CD4-positive, alpha-beta T cell (primary cell): Measurements from ENCODE around the gene RAX. TPM values are rescaled to one million over a fixed set of nuclear protein-coding genes. Genes with fewer than 3 reads are reported as not detected.

Experiments
- ATAC-seq: fragments of 200-7000 bp; cut with Tn5 transposase; one replicate; pipeline ENCODE4 v1.10.0; 2022; ENCODE audit warnings: mild to moderate bottlenecking; ENCODE audit not compliant: poor library complexity
- CTCF ChIA-PET: fragments of 350-600 bp; sonication (Branson Sonifier 250); formaldehyde crosslinking; loops from one replicate; lab custom pipeline; 2021; ENCODE audit warnings: antibody characterized with exemption, inconsistent platforms; lab: Charles Lee
- POLR2A ChIA-PET: fragments of 350-600 bp; sonication (Branson Sonifier 250); formaldehyde crosslinking; loops from one replicate; lab custom pipeline; 2021; ENCODE audit warnings: antibody characterized with exemption, inconsistent platforms; lab: Charles Lee
- DNase-seq, 14 experiments: peaks; one replicate each; pipeline ENCODE4 v3.0.0-alpha.2; 2013 to 2020; ENCODE audit warnings: mixed read lengths in 2 of 14
- H3K27ac ChIP-seq, 2 donors: one replicate each; pipeline versions ENCODE4 v1.5.1 to v1.7.0; 2013; ENCODE audit warnings: low read length in 2 of 2, low read depth in 1 of 2, mild to moderate bottlenecking in 1 of 2
- H3K27me3 ChIP-seq, 2 experiments: 1 replicate in 1 of 2; 2 replicates in 1 of 2; pipeline versions ENCODE4 v1.6.1 to v1.7.0; 2013; ENCODE audit warnings: low read length in 2 of 2, control low read depth in 1 of 2, mild to moderate bottlenecking in 1 of 2, moderate library complexity in 1 of 2; ENCODE audit not compliant: insufficient read depth in 2 of 2, control insufficient read depth in 1 of 2
- H3K36me3 ChIP-seq: one replicate; pipeline ENCODE4 v1.6.1; 2013; ENCODE audit warnings: low read length, control low read depth; ENCODE audit not compliant: insufficient read depth
- H3K4me1 ChIP-seq: one replicate; pipeline ENCODE4 v1.6.1; 2013; ENCODE audit warnings: low read length, control low read depth; ENCODE audit not compliant: insufficient read depth
- H3K4me3 ChIP-seq: one replicate; pipeline ENCODE4 v1.5.1; 2013; ENCODE audit warnings: mild to moderate bottlenecking, low read length, moderate library complexity
- H3K9me3 ChIP-seq, 2 experiments: 1 replicate in 1 of 2; 2 replicates in 1 of 2; pipeline versions ENCODE4 v1.6.1 to v1.7.0; 2013; ENCODE audit warnings: low read length in 2 of 2, mild to moderate bottlenecking in 2 of 2, control low read depth in 1 of 2, moderate library complexity in 1 of 2; ENCODE audit not compliant: control insufficient read depth in 1 of 2, insufficient read depth in 1 of 2
- H3K27ac Mint-ChIP-seq: one replicate; pipeline ENCODE4 v1.8.0; 2020; ENCODE audit warnings: mixed read lengths
- H3K27me3 Mint-ChIP-seq: one replicate; pipeline ENCODE4 v1.8.0; 2021; ENCODE audit warnings: mixed read lengths
- H3K36me3 Mint-ChIP-seq: one replicate; pipeline ENCODE4 v1.8.0; 2021; ENCODE audit warnings: low read depth, mixed read lengths
- H3K4me1 Mint-ChIP-seq: one replicate; pipeline ENCODE4 v1.8.0; 2021; ENCODE audit warnings: low read depth, mixed read lengths
- H3K4me3 Mint-ChIP-seq: one replicate; pipeline ENCODE4 v1.8.0; 2020; ENCODE audit warnings: mild to moderate bottlenecking, mixed read lengths
- H3K9me3 Mint-ChIP-seq: one replicate; pipeline ENCODE4 v1.8.0; 2020; ENCODE audit warnings: mixed read lengths
- CTCF ChIP-seq: fragments of 200-600 bp; IDR thresholded peaks from one replicate; pipeline ENCODE4 v1.8.0; 2022; ENCODE audit warnings: antibody characterized with exemption, mild to moderate bottlenecking
- intact Hi-C, 2 experiments: fragments of 100-400 bp; cut with DNase I in 1 of 2; cut with micrococcal nuclease in 1 of 2; formaldehyde crosslinking; loops; one replicate each; pipeline versions ENCODE4 v1.15.1 to v1.9.0; 2023 to 2025; cut with DNase I, micrococcal nuclease
- total RNA-seq, 174 experiments: library from RNA in 2 of 174; stranded (reverse) in 2 of 174; gene quantifications; one replicate each; pipeline ENCODE4 v1.2.3 and lab custom pipeline; 2021 to 2026

RAX gene
- total RNA-seq, 2 experiments from 2014 or later, result not detected

- Histone ChIP-seq H3K9me3 (peaks cover 0 to 36% of the 10 kb centered on the region in 2 experiments), H3K27ac (no peak overlapping the region), H3K4me3 (no peak overlapping the region), H3K27me3 (peaks cover 77 to 93% of the 10 kb centered on the region in 2 experiments), H3K4me1 (peaks cover 35% of the 10 kb centered on the region), H3K36me3 (no peaks in the 10 kb centered on the region)
- DNase-seq (no peak), ATAC-seq (no peak)
- Mint-ChIP-seq H3K4me1 (peaks cover 46% of the 10 kb centered on the region), H3K9me3 (no peaks in the 10 kb centered on the region), H3K4me3 (no peak overlapping the region), H3K27ac (no peak overlapping the region), H3K27me3 (peaks cover 85% of the 10 kb centered on the region), H3K36me3 (no peaks in the 10 kb centered on the region)
- TF ChIP-seq CTCF, result no peak
- ChIA-PET CTCF (no interaction called here), POLR2A (no interaction called here)
- intact Hi-C loops, result no loop called here
Observed at GRCh38 chr18:59270689-59271257, 2.5 kb downstream of the RAX start.

GRCh38 chr18:59269563-59270119, 3.6 kb downstream of the RAX start:
- H3K27ac ChIP-seq, result no peak overlapping the region
- Mint-ChIP-seq H3K27me3 (peaks cover 78% of the 10 kb centered on the region), H3K4me1 (peaks cover 46% of the 10 kb centered on the region), H3K9me3 (no peaks in the 10 kb centered on the region), H3K4me3 (peak overlapping the region; percentile 21), H3K27ac (no peak overlapping the region), H3K36me3 (no peaks in the 10 kb centered on the region)
- no peak overlapping the region for H3K4me3 ChIP-seq
- H3K9me3 ChIP-seq, result peaks cover 0 to 46% of the 10 kb centered on the region in 2 experiments
- no peaks in the 10 kb centered on the region for H3K36me3 ChIP-seq
- CTCF ChIA-PET, result no interaction called here
- intact Hi-C loops, result no loop called here
- no peak for ATAC-seq
- H3K4me1 ChIP-seq, result peaks cover 46% of the 10 kb centered on the region
- peaks cover 82 to 90% of the 10 kb centered on the region in 2 experiments for H3K27me3 ChIP-seq
- no peak for TF ChIP-seq CTCF
- DNase-seq, result no peak
- POLR2A ChIA-PET, result no interaction called here

GRCh38 chr18:59268721-59269562, 4.3 kb downstream of the RAX start:
- DNase-seq, result peak in 3 of 14 experiments; percentile 8 to 43 (median 39)
- H3K4me1 Mint-ChIP-seq, result peaks cover 46% of the 10 kb centered on the region

More at GRCh38 chr18:59268721-59269562, 4.3 kb downstream of the RAX start:
- Histone ChIP-seq H3K36me3 (no peaks in the 10 kb centered on the region), H3K27ac (no peak overlapping the region), H3K9me3 (peaks cover 0 to 45% of the 10 kb centered on the region in 2 experiments), H3K4me1 (peaks cover 46% of the 10 kb centered on the region), H3K27me3 (peaks cover 82 to 90% of the 10 kb centered on the region in 2 experiments), H3K4me3 (no peak overlapping the region)
- POLR2A ChIA-PET, result no interaction called here
- no peaks in the 10 kb centered on the region for H3K36me3 Mint-ChIP-seq
- H3K9me3 Mint-ChIP-seq, result no peaks in the 10 kb centered on the region
- no peak for TF ChIP-seq CTCF
- no peak overlapping the region for H3K4me3 Mint-ChIP-seq
- no peak for ATAC-seq
- peaks cover 77% of the 10 kb centered on the region for H3K27me3 Mint-ChIP-seq
- H3K27ac Mint-ChIP-seq, result no peak overlapping the region
- intact Hi-C loops, result no loop called here
- CTCF ChIA-PET, result no interaction called here
